UCSD-AML1 (cell line): Measurements from ENCODE around the gene MAP3K2.
"Not testable (repeated sequence)": the region's sequence is repeated elsewhere in the genome, so short reads cannot be mapped to it uniquely, and the experiment has no call there.

Source experiments
- DNase-seq: peaks from one replicate; lab custom pipeline; 2025; ENCODE audit not compliant: unreplicated experiment; lab: John Stamatoyannopoulos, UW

The MAP3K2 gene

DNA sequence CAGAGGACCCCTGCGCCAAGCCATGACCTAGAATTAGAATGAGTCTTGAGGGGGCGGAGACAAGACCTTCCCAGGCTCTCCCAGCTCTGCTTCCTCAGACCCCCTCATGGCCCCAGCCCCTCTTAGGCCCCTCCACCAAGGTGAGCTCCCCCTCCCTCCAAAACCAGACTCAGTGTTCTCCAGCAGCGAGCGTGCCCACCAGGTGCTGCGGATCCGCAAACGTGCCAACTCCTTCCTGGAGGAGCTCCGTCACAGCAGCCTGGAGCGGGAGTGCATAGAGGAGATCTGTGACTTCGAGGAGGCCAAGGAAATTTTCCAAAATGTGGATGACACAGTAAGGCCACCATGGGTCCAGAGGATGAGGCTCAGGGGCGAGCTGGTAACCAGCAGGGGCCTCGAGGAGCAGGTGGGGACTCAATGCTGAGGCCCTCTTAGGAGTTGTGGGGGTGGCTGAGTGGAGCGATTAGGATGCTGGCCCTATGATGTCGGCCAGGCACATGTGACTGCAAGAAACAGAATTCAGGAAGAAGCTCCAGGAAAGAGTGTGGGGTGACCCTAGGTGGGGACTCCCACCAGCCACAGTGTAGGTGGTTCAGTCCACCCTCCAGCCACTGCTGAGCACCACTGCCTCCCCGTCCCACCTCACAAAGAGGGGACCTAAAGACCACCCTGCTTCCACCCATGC, 33.5 kb upstream of the MAP3K2 start:
- no peak for DNase-seq

DNA sequence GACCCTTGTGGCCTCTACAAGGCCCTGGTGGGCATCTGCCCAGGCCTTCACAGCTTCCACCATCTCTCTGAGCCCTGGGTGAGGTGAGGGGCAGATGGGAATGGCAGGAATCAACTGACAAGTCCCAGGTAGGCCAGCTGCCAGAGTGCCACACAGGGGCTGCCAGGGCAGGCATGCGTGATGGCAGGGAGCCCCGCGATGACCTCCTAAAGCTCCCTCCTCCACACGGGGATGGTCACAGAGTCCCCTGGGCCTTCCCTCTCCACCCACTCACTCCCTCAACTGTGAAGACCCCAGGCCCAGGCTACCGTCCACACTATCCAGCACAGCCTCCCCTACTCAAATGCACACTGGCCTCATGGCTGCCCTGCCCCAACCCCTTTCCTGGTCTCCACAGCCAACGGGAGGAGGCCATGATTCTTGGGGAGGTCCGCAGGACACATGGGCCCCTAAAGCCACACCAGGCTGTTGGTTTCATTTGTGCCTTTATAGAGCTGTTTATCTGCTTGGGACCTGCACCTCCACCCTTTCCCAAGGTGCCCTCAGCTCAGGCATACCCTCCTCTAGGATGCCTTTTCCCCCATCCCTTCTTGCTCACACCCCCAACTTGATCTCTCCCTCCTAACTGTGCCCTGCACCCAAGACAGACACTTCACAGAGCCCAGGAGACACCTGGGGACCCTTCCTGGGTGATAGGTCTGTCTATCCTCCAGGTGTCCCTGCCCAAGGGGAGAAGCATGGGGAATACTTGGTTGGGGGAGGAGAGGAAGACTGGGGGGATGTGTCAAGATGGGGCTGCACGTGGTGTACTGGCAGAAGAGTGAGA, 32.5 kb upstream of the MAP3K2 start:
- DNase-seq = no peak

- DNase-seq = no peak
Measured at GRCh38 chr2:127419448-127420038, 31.8 kb upstream of the MAP3K2 start.

GRCh38 chr2:127419112-127419430, 31.3 kb upstream of the MAP3K2 start:
- DNase-seq = no peak

DNA sequence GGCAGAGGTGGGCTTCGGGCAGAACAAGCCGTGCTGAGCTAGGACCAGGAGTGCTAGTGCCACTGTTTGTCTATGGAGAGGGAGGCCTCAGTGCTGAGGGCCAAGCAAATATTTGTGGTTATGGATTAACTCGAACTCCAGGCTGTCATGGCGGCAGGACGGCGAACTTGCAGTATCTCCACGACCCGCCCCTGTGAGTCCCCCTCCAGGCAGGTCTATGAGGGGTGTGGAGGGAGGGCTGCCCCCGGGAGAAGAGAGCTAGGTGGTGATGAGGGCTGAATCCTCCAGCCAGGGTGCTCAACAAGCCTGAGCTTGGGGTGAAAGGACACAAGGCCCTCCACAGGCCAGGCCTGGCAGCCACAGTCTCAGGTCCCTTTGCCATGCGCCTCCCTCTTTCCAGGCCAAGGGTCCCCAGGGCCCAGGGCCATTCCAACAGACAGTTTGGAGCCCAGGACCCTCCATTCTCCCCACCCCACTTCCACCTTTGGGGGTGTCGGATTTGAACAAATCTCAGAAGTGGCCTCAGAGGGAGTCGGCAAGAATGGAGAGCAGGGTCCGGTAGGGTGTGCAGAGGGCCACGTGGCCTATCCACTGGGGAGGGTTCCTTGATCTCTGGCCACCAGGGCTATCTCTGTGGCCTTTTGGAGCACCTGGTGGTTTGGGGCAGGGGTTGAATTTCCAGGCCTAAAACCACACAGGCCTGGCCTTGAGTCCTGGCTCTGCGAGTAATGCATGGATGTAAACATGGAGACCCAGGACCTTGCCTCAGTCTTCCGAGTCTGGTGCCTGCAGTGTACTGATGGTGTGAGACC, 30.7 kb upstream of the MAP3K2 start, which contains the start of gene PROC:
Gene PROC, plus strand, starts transcription at position 128 of the 812 bp plus-strand sequence. CDS start 1,516 bp downstream, outside the sequence.
- no peak for DNase-seq

GRCh38 chr2:127417406-127417805, 29.6 kb upstream of the MAP3K2 start:
- no peak for DNase-seq

GRCh38 chr2:127416506-127417001, 28.8 kb upstream of the MAP3K2 start:
- DNase-seq = no peak

- peak; percentile 57 for DNase-seq
Measured at GRCh38 chr2:127415593-127416505, 28.1 kb upstream of the MAP3K2 start.

DNA sequence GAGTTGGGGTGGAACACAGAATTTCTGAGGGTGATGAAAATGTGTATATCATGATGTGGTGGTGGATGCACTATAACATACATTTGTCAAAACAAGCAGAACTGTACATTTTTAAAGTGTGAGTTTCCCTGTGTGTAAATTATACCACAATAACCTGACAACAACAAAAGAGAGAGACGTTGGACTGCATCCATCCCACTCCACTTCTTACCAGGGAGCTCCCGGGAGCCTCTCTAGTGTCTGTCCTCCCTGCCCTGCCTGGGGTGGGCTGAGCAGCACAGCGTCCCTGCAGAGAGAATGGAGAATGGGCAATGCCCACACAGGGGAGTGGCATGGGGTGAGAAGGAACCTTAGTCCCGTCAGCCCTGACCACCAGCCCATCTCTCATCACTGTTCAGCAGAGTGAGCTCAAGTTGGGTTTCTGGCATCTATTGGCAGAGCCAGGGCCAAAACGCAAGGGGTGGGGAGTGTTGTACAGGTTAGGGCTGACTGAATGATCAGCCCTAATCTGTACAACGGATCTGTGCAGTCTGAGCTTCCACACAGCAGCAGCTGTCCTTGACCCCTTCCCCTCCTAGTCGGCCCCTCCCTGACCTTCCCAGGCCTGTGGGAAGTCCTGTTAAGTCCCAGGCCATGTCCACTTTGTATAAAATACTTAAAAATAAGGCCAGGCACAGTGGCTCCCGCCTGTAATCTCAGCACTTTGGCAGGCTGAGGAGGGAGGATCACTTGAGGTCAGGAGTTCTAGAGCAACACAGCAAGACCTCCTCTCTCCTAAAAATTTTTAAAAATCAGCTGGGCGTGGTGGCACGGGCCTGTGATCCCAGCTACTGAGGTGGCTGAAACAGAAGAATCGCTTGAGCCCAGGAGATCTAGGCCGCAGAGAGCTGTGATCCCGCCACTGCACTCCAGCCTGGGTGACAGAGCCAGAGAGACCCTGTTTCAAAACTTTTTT, 27.1 kb upstream of the MAP3K2 start:
- DNase-seq = no peak

DNA sequence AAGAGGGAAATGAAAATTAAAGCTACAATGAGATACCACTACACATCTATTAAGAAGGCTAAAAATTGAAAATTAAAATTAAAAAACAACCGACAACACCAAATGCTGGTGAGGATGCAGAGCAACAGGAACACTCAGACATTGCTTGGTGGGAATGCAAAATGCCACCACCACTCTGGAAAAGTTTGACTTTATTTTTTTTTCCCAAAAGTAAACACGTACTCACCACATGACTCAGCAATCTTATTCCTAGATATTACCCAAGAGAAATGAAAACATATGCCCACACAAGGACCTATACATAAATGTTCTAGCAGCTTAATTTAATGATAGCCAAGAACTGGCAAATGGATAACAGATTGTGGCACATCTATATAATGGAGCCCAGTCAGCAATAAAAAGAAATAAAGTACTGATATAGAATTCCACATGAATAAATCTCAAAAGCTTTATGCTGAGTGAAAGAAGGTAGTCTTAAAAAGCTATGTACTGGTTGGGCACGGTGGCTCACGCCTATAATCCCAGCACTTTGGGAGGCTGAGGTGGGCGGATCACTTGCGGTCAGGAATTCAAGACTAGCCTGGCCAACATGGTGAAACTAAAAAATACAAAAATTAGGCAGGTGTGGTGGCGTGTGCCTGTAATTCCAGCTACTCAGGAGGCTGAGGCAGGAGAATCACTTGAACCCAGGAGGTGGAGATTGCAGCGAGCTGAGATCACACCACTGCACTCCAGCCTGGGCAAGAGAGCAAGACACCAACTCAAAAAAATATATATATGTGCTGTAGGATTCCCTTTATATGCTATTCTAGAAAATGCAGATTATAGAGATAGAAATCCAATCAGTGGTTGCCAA, 26.2 kb upstream of the MAP3K2 start:
- no peak for DNase-seq

DNA sequence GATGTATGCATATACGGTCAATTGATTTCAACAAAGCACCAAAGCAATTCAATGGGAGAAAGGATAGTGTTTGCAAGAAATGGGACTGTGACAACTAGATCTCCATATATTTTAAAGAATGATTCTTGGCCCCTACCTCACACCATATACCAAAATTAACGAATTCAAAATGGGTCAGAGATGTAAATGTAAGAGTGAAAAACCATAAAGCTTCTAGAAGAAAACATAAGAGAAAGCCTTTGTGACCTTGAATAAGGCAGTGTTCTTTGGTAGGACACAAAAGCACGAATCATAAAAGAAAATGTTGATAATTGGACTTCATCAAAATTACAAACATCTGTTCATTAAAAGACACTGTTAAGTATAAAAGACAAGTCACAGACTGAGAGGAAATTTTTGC, 25.4 kb upstream of the MAP3K2 start:
- no peak for DNase-seq

DNA sequence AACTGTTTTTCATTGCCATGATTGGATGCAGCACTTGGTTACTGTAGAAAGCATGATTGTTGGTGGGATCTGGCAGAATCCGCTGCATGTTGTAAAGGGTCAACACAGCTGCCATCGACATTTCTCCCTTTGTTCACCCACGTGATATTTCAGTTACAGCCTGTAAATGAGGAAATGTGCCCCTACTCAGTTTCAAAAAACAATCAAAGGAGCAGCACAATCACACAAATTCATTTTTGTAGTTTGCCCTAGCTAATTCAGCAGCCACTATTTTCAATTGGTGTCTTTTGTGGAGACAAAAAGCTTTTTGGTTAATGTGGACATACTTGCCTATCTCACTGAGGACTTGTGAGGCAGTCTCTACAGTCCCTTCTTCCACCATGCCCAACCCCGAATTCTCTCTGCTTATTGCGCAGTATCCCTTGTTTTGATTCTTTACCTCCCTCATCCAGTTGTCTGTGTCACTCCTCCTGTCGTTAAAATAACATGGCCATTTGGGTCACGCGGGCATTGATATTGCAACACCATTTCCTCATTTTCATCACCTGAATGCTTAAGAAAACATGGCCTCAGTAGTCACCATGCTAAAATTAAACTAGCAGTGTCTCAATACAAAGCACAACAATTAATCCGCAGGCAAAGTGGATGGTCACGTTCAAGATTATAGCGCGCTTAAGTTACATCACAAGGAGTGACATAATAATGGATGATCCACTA, 24.0 kb upstream of the MAP3K2 start:
- no peak for DNase-seq

GRCh38 chr2:127410871-127411652, 23.3 kb upstream of the MAP3K2 start:
- no peak for DNase-seq

GRCh38 chr2:127409716-127410115, 21.9 kb upstream of the MAP3K2 start:
- DNase-seq = not testable (repeated sequence)

DNA sequence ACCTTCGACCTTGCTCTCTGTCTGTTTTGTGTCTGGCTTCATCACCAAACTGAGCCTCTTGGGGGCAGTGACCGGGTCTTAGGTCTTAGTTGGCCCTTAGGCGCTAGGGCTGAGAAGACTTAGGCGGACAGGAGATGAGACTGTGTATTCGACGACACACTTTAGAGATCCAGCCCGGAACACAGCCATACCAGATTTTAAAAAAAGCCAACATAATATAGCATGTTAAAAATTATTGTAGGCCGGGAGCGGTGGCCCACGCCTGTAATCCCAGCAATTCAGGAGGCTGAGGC, 21.0 kb upstream of the MAP3K2 start:
- no peak for DNase-seq

GRCh38 chr2:127408004-127408806, 20.4 kb upstream of the MAP3K2 start:
- peak; percentile 91 for DNase-seq
